HG02610 (cell line): ENCODE measurements around the gene PTPN23.
"Not testable (repeated sequence)": the region's sequence is repeated elsewhere in the genome, so short reads cannot be mapped to it uniquely, and the experiment has no call there.

Experiments used
- ATAC-seq: cut with Tn5 transposase; IDR thresholded peaks from one replicate; pipeline ENCODE4 v1.9.1; 2021; ENCODE audit warnings: mild to moderate bottlenecking, moderate library complexity; ENCODE audit not compliant: unreplicated experiment

The PTPN23 gene, protein sequence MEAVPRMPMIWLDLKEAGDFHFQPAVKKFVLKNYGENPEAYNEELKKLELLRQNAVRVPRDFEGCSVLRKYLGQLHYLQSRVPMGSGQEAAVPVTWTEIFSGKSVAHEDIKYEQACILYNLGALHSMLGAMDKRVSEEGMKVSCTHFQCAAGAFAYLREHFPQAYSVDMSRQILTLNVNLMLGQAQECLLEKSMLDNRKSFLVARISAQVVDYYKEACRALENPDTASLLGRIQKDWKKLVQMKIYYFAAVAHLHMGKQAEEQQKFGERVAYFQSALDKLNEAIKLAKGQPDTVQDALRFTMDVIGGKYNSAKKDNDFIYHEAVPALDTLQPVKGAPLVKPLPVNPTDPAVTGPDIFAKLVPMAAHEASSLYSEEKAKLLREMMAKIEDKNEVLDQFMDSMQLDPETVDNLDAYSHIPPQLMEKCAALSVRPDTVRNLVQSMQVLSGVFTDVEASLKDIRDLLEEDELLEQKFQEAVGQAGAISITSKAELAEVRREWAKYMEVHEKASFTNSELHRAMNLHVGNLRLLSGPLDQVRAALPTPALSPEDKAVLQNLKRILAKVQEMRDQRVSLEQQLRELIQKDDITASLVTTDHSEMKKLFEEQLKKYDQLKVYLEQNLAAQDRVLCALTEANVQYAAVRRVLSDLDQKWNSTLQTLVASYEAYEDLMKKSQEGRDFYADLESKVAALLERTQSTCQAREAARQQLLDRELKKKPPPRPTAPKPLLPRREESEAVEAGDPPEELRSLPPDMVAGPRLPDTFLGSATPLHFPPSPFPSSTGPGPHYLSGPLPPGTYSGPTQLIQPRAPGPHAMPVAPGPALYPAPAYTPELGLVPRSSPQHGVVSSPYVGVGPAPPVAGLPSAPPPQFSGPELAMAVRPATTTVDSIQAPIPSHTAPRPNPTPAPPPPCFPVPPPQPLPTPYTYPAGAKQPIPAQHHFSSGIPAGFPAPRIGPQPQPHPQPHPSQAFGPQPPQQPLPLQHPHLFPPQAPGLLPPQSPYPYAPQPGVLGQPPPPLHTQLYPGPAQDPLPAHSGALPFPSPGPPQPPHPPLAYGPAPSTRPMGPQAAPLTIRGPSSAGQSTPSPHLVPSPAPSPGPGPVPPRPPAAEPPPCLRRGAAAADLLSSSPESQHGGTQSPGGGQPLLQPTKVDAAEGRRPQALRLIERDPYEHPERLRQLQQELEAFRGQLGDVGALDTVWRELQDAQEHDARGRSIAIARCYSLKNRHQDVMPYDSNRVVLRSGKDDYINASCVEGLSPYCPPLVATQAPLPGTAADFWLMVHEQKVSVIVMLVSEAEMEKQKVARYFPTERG (N-terminal part only)

DNA sequence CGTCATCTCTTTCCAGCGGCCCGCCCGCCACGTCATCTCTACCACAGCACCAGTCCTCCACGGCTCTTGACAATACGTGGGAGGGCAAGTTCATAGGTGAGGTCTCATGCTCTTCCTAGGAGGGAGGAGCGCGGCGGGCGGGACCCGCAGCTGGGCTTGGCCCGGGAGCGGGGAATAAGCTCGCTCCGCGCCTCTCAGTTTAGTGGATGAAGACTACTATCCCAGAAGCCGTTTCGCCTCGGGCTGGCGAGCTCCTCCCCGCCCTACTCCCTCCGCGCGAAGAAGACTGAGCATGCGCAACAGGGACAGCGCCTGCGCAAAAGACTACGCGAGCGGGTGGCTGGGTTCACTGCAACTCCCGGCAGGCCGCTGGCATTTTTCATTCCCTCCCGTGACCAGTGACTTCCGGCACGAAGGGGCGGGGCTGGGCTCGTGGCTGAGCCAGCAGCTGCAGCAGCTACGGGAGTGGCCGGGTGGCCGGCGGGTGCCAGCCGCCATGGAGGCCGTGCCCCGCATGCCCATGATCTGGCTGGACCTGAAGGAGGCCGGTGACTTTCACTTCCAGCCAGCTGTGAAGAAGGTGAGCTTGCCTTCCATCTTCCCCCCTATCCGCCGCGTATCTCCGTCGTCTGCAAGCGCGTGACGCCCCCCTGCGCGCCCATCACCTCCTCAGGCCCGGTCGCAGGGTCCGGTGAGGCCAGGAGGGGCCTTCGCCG is at the start of gene PTPN23:
TSS of gene PTPN23 (plus strand) at position 421 of the 716 bp plus-strand sequence. CDS start at position 497, 76 bp downstream.
- peak; percentile 77 for ATAC-seq

DNA sequence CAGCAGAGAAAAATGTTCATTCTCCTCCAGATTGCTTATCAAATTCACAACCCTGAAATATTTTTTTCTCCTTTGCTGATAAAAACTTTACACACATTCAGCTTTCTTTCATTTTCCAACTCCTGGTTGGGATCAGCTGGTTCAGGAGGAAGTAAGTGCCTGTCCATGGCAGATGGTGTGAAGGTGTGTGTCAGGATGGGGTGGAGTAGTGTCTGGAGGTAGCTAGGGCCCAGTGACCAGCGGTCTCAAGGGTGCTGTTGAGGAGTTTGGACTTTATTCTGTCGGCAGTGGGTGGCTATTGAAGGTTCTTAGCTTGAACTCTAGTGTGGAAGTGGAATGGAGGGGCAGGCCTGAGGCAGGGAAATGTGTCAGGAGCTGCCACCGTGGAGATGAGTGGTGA is 46.9 kb upstream of the PTPN23 start:
- no peak for ATAC-seq

DNA sequence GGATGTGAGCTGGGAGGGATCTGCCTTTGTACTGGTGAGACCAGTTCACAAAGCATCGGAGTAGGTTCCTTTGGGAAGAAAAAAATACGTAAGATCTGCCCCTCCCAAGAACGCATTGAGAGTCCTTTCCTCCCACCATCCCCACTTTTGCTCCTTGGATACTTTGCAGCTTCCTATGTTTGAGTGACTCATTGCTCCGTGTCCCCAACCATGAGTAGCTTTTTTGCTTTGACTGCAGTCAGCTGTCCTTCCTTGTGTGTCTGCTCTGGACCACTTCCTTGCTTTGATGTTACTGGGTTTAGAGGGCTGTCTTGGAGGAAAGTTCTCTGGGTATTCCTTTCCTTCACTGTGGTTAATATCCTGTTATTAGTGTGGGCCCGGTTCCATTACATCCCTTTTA is 43.2 kb upstream of the PTPN23 start:
- no peak for ATAC-seq

DNA sequence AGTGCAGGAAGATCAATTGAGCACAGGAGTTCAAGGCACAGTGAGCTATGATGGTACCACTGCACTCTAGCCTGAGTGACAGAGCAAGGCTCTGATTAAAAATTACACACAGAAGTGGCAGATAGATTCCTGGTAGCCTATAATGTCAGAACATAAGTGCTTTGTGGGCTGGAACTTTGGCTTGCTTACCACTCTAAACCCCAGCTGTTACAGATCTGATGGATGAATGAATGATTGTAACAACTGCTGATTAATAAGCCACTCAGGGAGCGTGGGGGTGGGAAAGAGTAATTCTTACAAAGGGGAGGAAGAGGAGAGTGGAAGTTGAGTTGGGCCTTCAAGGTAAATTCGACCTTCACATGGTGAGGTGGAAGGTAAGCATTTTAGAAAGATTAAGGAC is 40.9 kb upstream of the PTPN23 start:
- ATAC-seq = no peak

DNA sequence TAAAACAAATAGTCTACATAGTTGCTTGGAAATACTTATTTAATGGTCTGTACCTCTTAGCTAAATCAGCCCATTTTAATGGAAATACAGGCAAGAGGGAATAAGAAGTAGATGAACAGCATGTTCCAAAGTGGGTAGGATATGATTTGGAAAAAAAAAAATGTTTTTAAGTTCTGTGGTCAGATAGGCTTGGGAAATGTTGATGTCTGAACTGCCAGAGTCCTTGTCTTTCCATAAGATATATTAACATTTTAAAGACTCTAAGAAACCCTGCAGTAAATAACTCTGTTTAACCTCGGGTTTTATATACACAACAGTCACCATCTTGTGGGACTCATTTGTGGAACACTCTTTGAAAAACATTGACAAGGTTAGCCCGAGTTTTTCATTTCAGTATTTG is 40.0 kb upstream of the PTPN23 start:
- ATAC-seq = no peak

DNA sequence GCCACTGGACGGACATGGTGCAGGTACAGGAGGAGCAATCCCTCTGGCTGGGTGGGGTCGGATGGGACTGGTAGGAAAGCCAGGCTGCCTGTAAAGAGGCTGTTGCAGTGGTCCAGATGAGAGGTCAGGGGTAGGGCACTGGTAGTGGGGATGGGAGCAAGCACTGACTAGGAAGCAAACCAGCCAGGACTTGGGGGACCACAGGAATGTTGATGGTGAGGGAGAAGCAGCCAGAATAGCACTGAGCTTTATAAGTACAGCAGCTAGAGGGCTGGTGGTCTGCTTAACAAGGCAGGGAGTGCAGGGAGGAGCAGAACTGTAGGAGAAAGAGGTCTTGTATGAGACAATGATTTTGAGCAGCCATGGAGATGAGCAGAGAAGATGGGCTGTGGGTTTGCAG is 38.7 kb upstream of the PTPN23 start:
- ATAC-seq = no peak

DNA sequence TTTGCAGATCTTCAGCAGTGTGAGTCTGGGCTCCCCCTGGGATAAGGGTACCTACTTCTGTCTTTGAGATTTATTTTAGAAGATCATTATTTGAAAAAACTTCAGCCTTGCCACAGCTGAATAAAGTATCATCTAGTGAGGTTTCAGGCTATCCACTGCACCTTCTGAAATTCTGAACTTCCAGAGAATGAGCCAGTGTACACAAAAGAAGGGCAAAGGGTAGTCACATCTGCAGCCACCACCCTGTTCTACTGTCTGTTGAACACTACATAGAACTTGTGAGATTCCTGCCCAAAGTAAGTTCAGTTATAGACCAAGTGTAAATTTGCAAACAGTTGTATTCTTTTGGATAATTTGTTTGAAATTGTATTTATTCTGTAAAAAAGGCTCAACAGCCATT is 38.0 kb upstream of the PTPN23 start:
- ATAC-seq = no peak

DNA sequence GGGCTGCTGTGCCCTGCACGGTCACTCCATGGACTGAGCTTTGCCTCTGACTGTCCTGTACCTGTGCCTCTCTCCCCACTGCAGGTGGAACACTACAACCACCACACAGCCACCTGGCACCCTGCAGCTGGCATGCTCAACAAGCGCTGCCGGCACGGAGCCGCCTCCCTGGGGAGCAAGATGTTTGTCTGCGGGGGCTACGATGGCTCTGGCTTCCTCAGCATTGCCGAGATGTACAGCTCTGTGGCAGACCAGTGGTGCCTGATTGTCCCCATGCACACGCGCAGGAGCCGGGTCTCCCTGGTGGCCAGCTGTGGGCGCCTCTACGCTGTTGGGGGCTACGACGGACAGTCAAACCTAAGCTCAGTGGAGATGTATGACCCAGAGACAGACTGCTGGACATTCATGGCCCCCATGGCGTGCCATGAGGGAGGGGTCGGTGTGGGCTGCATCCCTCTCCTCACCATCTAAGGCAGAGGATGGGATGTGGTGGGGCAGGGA is 37.3 kb upstream of the PTPN23 start:
- no peak for ATAC-seq

DNA sequence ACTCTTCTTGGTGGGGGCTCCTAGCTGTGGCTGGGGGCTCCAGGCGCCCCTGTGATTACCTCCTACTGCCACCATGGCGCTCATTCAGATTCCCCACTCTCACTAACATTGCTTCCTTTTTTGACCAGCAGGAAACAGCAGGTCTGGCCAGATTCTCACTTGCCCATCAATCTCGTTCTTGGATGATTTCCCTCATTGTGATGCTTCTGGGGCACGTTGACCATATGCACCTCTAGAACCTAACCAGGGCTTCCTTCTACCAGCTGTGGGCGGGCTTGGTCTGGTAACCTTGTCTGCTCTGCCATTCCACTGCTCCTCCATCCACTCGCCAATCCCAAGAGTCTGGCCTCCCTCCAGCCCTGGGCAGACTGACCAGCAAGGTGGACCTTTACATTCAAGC is 35.9 kb upstream of the PTPN23 start:
- ATAC-seq = no peak

DNA sequence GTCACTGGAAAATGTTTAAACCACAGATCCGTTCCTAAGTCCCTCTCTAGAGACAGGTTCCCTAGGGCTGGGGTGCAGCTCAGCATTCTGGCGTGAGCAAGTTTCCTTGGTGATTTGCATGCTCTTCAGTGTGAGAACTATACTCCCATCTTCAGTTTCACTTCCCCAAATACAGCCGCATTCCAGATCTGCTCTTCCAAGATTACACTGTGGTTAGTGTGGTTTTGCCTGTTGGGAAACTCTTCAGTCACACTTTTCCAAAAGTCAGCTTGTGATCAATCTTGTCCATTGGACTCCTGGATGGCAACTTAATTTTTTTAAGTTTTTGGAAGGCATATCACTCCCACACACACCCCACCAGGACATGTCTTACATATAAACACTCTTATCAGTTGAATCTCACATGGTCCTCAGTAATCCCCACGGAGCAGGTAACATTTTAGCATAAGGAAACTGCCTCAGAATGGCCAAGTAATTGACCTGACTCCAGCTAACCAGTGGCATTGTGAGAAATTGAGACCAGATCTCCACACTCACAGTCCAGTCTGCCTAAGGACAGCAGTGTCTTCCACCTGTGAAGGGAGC is 33.5 kb upstream of the PTPN23 start:
- ATAC-seq = peak; percentile 57

DNA sequence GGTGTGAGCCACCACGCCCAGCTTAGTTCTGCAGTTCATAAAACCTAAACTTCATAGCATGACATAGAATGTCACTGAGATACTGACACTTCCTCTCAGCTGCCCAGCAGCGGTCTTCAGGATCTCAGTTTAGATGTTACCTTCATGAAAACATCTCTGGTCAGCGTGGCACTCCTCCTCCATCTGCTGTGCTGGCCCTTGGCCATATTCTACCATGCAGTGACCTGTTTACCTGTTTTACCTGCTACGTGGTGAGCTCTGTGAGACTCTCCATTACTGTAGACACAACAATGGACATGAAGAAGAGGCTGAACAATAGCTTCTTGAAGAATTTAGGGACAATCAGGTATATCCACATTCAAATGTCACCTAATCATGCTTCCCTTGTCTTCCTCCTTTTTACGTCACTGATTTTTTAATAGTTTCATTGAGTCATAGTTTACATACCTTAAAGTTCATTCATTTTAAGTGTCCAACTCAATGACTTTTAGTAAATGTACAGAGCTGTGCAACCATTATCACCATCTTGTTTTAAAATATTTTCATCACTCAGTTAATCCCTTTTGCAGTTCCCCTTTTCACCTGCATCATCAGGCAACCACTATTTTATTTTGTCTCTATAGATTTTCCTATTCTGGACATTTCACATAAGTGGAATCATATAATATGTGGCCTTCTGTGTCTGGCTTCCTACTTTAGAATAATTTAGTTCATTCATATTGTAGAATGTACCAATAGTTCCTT is 32.2 kb upstream of the PTPN23 start:
- ATAC-seq = no peak

DNA sequence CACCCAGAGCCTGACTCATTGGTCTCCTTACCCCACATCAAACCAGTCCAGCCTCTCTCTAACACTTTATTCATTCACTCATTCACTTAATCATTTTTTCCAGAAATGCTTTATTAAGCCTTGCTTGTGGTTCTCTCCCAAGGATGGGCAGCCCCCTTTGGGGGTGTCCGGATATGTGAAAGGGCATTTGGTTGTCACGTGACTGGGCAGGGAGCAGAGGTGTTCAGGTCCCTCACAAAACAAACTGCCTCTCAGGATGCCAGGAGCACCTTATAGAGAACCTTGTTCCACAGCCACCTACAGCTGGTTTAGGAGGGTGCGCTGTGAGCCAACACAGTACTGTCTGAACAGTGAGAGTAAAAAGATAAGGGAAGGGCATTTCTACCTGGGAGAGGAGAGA is 25.8 kb upstream of the PTPN23 start:
- no peak for ATAC-seq

DNA sequence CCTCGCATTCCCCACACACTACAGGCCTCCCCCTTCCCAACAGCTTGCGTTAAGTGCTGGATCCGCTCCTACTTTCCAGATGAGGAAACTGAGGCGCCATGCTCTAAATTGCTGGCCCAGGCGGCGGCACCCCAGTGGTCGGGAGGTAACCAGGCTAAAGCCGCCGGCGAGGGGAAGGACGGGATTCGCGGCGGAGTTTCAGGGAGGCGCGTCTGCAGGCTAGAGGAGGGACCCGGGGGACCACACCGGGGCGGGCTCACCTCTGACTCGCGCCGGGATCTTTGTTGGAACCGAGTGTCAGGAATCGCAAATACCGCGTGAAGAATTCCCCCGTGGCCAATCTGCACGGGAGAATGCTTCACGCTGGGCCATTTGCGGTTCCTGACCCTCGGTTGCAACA is 24.6 kb upstream of the PTPN23 start:
- ATAC-seq = no peak

DNA sequence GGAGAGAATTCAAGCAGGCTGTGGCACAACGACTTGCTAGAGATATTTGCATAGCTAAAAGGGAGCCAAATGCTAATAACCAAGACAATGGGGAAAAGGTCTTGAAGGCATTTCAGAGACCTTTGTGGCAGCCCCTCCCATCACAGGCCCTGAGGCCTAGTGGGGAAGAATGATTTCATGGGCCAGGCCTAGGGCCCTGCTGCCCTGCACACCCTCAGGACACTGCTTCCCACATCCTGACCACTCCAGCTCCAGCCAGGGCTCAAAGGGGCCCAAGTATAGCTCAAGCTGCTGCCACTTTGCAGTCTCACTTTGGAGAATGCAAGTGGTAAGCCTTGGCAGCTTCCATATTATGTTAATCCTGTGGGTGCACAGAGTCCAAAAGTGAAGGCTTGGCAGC is 21.5 kb upstream of the PTPN23 start:
- no peak for ATAC-seq

DNA sequence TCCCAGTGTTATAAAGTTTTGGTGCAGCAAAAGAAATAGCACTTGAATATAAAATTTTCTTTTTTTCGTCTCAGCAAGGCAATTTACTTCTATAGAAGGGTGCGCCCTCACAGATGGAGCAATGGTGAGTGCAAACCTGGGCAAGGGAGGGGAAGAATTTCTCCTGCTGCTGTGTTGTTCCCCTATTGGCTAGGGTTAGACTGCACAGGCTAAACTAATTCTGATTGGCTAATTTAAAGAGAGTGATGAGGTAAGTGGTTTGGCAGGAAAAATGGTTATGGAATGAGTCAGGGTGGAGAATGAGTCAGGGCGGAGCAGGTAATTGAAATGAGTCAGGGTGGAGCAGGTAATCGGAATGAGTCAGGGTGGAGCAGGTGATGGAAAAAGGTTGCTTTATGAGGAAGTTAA is 20.7 kb upstream of the PTPN23 start:
- not testable (repeated sequence) for ATAC-seq

DNA sequence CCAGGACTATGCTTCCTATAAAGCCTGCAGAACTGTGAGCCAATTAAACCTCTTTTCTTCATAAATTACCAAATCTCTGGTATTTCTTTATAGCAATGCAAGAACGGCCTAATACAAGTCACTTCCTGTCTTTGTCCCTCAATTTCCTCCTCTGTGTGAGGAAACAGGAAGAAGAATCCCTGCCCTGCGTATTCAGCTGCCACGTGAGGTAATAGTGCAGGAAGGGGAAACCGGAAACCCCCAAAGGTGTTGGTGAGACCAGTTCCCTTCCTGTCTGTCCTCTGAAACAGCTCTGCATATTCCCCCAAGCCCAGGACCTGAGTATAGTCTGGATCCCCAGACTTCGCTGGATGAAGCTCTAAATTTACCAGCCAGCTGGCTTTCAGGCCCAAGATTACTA is 18.1 kb upstream of the PTPN23 start:
- no peak for ATAC-seq

DNA sequence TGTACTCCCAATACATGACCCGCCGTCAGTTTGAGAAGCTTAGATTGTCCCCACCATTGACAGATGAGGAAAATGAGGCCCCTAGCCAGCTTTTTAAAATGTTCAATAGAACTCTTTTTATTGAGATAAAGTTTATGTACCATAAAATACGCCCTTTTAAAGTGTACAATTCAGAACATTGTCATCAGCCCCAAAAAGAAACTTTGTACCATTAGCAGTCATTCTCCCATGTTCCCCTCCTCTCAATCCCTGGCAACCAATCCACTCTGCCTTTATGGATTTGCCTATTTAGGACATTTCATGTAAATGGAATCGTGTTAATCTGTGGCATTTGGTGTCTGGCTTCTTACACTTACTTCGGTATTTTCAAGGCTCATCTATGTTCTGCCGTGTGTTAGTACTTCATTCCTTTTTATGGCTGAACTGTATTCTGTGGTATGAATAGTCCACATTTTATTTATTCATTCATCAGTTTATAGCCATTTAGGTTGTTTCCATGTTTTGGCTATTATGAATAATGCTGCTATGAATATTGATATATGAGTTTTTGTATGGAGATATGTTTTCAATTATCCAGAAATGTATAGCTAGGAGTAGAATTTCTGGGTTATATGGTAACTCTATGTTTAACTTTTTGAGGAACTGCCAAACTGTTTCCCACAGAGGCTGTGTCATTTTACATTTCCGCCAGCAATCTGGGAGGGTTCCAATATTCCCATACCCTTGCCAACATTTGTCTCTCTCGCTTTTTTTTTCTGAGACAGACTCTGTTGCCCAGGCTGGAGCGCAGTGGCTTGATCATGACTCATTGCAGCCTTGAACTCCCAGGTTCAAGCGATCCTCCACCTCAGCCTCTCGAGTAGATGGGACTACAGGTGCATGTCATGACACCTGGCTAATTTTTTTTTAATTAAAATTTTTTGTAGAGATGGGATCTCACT is 15.3 kb upstream of the PTPN23 start:
- no peak for ATAC-seq

DNA sequence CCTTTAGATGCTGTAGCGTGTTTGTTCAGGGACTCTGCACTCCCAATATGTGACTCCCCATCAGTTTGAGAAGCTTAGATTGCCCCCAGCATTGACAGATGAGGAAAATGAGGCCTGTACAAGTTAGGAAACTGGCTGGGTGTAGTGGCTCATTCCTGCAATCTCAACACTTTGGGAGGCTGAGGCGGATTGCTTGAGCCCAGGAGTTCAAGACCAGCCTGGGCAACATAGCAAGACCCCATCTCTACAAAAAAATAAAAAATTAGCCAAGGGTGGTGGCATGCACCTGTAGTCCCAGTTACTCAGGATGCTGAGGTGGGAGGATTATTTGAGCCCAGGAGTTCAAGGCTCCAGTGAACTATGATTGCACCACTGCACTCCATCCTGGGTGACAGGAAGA is 14.0 kb upstream of the PTPN23 start:
- no peak for ATAC-seq
